Esophagus squamous epithelium (tissue), 5 donors: ENCODE results near the gene DNAH7. TPM values are rescaled to one million over a fixed set of nuclear protein-coding genes. Genes with fewer than 3 reads are reported as not detected.

ENCODE experiments used
- DNase-seq: peaks from one replicate; lab custom pipeline; 2025; lab: John Stamatoyannopoulos, UW
- H3K27ac ChIP-seq, 4 donors: fragments of 200-600 bp; sonication (generic); one replicate each; pipeline ENCODE4 v1.5.1; 2016 to 2019; ENCODE audit warnings: mild to moderate bottlenecking in 1 of 4
- H3K27me3 ChIP-seq, 4 donors: fragments of 200-600 bp; sonication (generic); 1 replicate in 3 of 4; 2 replicates in 1 of 4; pipeline versions ENCODE4 v1.5.1 to v1.6.0; 2017 to 2021; ENCODE audit warnings: antibody characterized with exemption in 1 of 4
- H3K36me3 ChIP-seq, 3 donors: fragments of 200-600 bp; sonication (generic); one replicate each; pipeline ENCODE4 v1.5.1; 2016 to 2019
- H3K4me1 ChIP-seq, 3 donors: fragments of 200-600 bp; sonication (generic); one replicate each; pipeline ENCODE4 v1.5.1; 2017 to 2019
- H3K4me3 ChIP-seq, 4 donors: fragments of 200-600 bp; sonication (generic); 1 replicate in 3 of 4; 2 replicates in 1 of 4; pipeline ENCODE4 v1.5.1; 2016 to 2019; ENCODE audit warnings: mild to moderate bottlenecking in 2 of 4, moderate library complexity in 1 of 4
- H3K9me3 ChIP-seq, 3 donors: fragments of 200-600 bp; sonication (generic); one replicate each; pipeline ENCODE4 v1.5.1; 2016 to 2019
- POLR2A ChIP-seq, 4 donors: fragments of 450-650 bp; IDR thresholded peaks; one replicate each; pipeline ENCODE4 v1.6.1; 2017; ENCODE audit warnings: antibody characterized with exemption in 4 of 4, mild to moderate bottlenecking in 4 of 4, moderate library complexity in 3 of 4
- WGBS, 2 donors: methylation state at CpG; one replicate each; pipeline ENCODE4 v1.1.5; 2018; 5-methylcytosine and 5-hydroxymethylcytosine counted together
- intact Hi-C: fragments of 100-400 bp; cut with DNase I; formaldehyde crosslinking; loops from one replicate; pipeline ENCODE4 v1.15.0; 2022
- total RNA-seq, 4 donors: library from RNA; depleted of rRNA; stranded (reverse); fragments of >200 nt; gene quantifications; one replicate each; pipeline ENCODE4 v1.1.0, GENCODE V29; 2016
- TF ChIP-seq, protein P1 (sequence below), 6 experiments: fragments of 450-650 bp in 4 of 6; fragments of 200-600 bp in 2 of 6; sonication (generic) in 2 of 6; IDR thresholded peaks; one replicate each; pipeline ENCODE4 v1.5.1; 2016 to 2019; ENCODE audit warnings: antibody characterized with exemption in 6 of 6, mild to moderate bottlenecking in 4 of 6, moderate library complexity in 4 of 6
- donor health status: DM: yes; HTN: yes; CAD: no.

Gene DNAH7
- total RNA-seq = under 1 TPM; 0.15 to 0.76 (median 0.28) TPM

DNA sequence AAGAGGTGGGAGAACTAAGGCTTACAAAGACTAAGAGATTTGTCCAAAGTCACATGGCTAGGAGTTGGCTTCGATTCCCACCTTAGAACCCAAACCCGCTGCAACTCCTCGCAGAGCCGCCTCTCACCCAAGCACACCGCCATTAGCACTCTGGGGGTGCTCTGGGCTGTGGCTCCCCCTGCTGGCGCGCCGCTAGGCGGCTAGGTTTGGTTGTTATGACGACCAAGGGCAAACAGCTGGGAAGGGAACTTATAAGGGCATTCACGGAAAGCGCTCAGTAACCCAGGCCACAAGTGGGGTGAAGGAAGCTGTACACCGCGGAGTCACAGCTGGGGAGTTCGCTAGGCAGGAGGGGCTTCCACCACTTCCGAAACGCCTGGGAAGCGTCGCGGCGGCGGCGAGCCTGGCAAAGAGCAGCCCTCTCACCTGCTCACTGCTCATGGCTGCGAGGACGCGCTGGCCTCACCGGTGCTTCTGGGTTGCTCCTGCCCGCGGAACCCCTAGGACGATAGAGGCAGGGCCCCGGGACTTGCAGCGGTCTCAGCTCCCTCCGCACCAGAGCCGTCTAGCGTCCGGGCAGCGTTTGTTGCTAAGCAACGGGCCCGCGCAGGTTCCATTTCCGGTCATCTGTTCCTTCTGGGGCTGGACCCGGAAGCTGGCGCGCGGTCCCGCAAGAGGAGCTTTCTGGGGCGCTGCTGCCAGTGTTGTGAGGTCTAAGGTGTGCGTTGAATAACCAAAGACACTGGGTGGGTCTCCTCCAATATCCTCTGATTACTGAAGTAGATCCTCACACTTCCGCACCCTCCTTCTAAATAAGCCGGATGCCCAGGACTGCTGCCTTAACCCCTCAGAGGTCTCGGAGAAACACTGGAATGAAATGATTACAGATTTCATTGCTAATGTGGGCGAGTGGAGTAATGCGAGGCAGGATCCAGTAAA lies at the start of gene DNAH7:
TSS of gene DNAH7 (minus strand) at position 567 of the 939 bp plus-strand sequence. CDS start at position 441, 126 bp downstream.
- peak within 1 kb of the TSS; percentile 47 to 89 (median 84) for H3K4me3 ChIP-seq
- no peak for TF ChIP-seq POLR2A (IDR thresholded peaks at IDR 0.05)
- TF ChIP-seq, protein P1, sequence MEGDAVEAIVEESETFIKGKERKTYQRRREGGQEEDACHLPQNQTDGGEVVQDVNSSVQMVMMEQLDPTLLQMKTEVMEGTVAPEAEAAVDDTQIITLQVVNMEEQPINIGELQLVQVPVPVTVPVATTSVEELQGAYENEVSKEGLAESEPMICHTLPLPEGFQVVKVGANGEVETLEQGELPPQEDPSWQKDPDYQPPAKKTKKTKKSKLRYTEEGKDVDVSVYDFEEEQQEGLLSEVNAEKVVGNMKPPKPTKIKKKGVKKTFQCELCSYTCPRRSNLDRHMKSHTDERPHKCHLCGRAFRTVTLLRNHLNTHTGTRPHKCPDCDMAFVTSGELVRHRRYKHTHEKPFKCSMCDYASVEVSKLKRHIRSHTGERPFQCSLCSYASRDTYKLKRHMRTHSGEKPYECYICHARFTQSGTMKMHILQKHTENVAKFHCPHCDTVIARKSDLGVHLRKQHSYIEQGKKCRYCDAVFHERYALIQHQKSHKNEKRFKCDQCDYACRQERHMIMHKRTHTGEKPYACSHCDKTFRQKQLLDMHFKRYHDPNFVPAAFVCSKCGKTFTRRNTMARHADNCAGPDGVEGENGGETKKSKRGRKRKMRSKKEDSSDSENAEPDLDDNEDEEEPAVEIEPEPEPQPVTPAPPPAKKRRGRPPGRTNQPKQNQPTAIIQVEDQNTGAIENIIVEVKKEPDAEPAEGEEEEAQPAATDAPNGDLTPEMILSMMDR (IDR thresholded peaks at IDR 0.05) = peak in 5 of 6 experiments; percentile 19 to 80 (median 67)
- peak; percentile 34 for DNase-seq
- H3K36me3 ChIP-seq = no peaks in the 10 kb centered on the region
- no peaks in the 10 kb centered on the region for H3K9me3 ChIP-seq
- H3K4me1 ChIP-seq = peaks cover 0 to 22% (median 8%) of the 10 kb centered on the region in 3 donors
- H3K27ac ChIP-seq = peak within 1 kb of the TSS; percentile 3 to 70 (median 60)
- no peaks in the 10 kb centered on the region for H3K27me3 ChIP-seq
- intact Hi-C loops = no loop called here
- WGBS, 2 donors = 9 to 17% methylated on average over 10 to 13 of the region's 53 CpGs

DNA sequence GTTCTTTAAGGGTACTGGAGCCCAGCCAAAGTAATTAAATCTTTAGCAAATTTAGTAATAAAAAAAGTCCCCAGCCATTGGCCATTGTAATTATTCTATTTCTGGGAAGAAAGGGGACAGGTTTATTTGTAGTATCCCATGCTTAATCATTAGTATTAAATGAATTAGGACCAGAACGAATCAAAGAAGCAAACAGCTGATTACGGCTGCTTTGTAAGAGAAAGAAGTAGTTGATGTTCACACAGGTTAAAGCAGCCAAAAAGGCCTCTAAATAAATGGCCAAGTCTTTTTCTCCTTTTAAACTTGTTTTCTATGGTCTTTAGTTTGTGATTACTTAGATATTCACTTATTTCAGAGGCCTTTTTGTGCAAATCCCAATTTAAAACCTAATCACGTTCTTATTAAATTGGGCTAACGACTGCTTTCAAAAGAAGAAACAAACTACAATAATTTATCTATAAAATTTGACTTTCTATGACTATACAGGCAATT lies 48.6 kb upstream of the DNAH7 start:
- Histone ChIP-seq H3K27me3 (no peaks in the 10 kb centered on the region), H3K4me3 (no peak overlapping the region), H3K27ac (no peak overlapping the region), H3K4me1 (peaks cover 0 to 6% (median 0%) of the 10 kb centered on the region in 3 donors), H3K9me3 (no peaks in the 10 kb centered on the region), H3K36me3 (no peaks in the 10 kb centered on the region)
- no peak for DNase-seq
- TF ChIP-seq, protein P1 (IDR thresholded peaks at IDR 0.05) = no peak
- TF ChIP-seq POLR2A (IDR thresholded peaks at IDR 0.05) = no peak
- WGBS, 2 donors = 90 to 92% methylated on average over 4 of the region's 4 CpGs
- intact Hi-C loops = no loop called here

DNA sequence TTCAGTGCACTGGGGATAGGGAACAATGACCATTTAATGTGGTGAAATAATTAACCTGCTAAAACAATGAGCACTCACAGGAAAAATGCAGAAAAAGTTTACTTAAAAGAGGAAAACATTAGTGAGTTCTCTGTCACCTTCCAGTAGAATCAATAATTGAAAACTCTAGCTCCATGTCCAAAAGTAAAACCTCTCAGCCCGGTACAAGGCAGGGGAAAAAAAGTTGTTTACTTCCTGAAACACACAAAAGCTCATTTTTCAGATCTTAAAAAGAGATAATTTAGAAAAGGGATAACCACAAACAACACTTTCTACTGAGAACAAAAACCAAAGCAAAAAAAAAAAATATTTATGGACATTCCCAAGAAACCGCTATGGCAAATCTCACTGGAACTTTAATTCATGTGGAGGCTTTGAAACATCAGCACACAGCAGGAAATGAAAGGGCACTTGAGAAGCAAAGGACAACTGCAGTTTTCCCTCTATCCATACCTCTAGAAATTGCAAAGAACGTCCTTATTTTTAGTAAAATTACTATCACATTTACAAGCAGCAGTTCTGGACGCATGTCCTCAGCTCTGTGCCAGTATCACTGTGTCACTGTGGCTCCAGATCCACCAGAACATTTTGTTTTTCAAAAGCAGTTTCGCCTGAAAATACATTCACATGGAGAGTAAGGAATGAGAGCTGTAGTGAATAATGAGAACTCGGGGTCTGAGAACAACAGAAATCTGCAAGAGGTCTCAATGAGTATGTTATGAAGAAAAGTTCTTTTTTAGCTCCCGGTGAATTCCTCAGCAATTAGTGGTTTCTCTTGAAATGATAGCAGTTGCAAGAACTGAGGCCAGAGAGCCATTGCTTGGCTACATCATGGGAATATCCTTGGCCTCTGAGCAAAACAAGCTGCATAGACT lies 44.7 kb upstream of the DNAH7 start:
- DNase-seq = no peak
- peak overlapping the region in 1 of 4 donors; percentile 7 for H3K27ac ChIP-seq
- no peak overlapping the region for H3K4me3 ChIP-seq
- no peaks in the 10 kb centered on the region for H3K9me3 ChIP-seq
- WGBS, 2 donors = 55 to 56% methylated on average over 7 of the region's 7 CpGs
- no peak for TF ChIP-seq POLR2A (IDR thresholded peaks at IDR 0.05)
- H3K36me3 ChIP-seq = no peaks in the 10 kb centered on the region
- intact Hi-C loops = no loop called here
- peaks cover 0 to 6% (median 0%) of the 10 kb centered on the region in 3 donors for H3K4me1 ChIP-seq
- H3K27me3 ChIP-seq = no peaks in the 10 kb centered on the region

DNA sequence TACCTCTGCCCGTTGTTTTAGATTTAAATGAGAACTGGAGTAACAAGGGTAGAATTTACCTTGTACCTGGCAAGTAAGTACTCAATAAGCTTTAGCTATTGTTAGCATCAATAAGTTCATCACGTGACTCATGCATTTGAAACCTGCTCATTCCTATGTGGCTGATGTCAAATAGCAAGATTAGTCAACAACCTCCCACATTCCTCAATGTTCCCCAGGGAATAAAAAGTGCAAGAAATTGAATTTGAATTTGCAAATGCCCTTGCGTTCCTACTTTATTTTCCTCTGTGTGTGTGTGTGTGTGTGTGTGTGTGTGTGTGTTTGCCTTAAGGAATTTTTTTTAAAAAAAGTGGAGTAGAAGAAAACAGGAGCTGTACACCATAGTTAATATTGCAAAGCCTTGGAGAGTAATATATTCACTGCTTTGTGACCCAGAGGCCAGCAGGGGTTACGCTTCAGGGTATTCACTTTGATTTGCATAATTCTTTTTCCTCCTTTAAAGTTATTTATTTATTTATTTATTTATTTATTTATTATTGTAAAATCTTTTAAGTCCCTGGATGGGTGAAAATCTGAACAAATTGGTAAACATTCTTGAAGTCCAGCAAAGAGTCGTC lies 43.9 kb upstream of the DNAH7 start:
- intact Hi-C loops = no loop called here
- H3K4me1 ChIP-seq = peaks cover 0 to 6% (median 0%) of the 10 kb centered on the region in 3 donors
- no peaks in the 10 kb centered on the region for H3K36me3 ChIP-seq
- H3K9me3 ChIP-seq = no peaks in the 10 kb centered on the region
- no peaks in the 10 kb centered on the region for H3K27me3 ChIP-seq
- H3K27ac ChIP-seq = no peak overlapping the region
- H3K4me3 ChIP-seq = no peak overlapping the region
- 46 to 65% methylated on average over 5 of the region's 5 CpGs for WGBS, 2 donors
- no peak for DNase-seq
- TF ChIP-seq, protein P1 (IDR thresholded peaks at IDR 0.05) = no peak
- no peak for TF ChIP-seq POLR2A (IDR thresholded peaks at IDR 0.05)

DNA sequence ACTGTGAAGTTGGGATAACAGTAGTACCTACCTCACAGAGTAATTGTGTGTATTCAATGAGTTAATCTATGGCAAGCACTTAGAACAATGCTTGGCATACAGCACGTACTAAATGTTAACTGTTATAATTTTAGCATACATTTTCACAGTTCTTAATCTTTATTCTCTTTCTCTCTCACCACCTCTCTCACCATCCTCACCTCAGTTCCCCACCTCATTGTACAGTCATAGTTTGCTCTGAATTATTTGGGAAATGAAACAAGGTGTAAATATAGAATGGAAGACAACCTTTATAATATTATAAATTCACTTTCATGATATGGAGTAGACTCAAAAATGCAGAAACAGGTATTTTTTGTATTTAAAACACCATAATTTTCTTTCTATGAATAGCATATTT lies 40.0 kb upstream of the DNAH7 start:
- WGBS, 2 donors = 74 to 83% methylated on average over 1 of the region's 1 CpG
- H3K27me3 ChIP-seq = no peaks in the 10 kb centered on the region
- TF ChIP-seq, protein P1 (IDR thresholded peaks at IDR 0.05) = no peak
- no peak for TF ChIP-seq POLR2A (IDR thresholded peaks at IDR 0.05)
- peaks cover 0 to 6% (median 0%) of the 10 kb centered on the region in 3 donors for H3K4me1 ChIP-seq
- no peak overlapping the region for H3K27ac ChIP-seq
- no peak overlapping the region for H3K4me3 ChIP-seq
- intact Hi-C loops = no loop called here
- no peaks in the 10 kb centered on the region for H3K9me3 ChIP-seq
- no peak for DNase-seq
- H3K36me3 ChIP-seq = no peaks in the 10 kb centered on the region
